Mesenchymal stem cell (in vitro differentiated cells and primary cell): ENCODE data around the gene PRKD1.

Experiments
- DNase-seq: peaks from one replicate; pipeline ENCODE4 v3.0.0-alpha.2; 2013
- H2AFZ ChIP-seq: one replicate; pipeline ENCODE4 v1.6.1; 2013; ENCODE audit warnings: low read depth, mild to moderate bottlenecking, control low read depth, inconsistent platforms, low read length, moderate library complexity
- H2AK5ac ChIP-seq: 2 replicates; pipeline ENCODE4 v1.6.1; 2013; ENCODE audit warnings: low read length, moderate library complexity, mild to moderate bottlenecking, inconsistent platforms; ENCODE audit not compliant: severe bottlenecking
- H2BK120ac ChIP-seq: one replicate; pipeline ENCODE4 v1.6.1; 2013; ENCODE audit warnings: low read depth, mild to moderate bottlenecking, inconsistent platforms, low read length, moderate library complexity
- H2BK12ac ChIP-seq, 2 experiments: one replicate each; pipeline ENCODE4 v1.6.1; 2013; ENCODE audit warnings: inconsistent platforms in 2 of 2, low read length in 2 of 2, mild to moderate bottlenecking in 2 of 2, moderate library complexity in 2 of 2, control low read depth in 1 of 2
- H2BK15ac ChIP-seq: one replicate; pipeline ENCODE4 v1.6.1; 2013; ENCODE audit warnings: mild to moderate bottlenecking, low read depth, inconsistent platforms; ENCODE audit not compliant: poor library complexity, severe bottlenecking
- H2BK5ac ChIP-seq: 2 replicates; pipeline ENCODE4 v1.6.1; 2013; ENCODE audit warnings: low read depth, mild to moderate bottlenecking, low read length, control low read depth, inconsistent platforms; ENCODE audit not compliant: poor library complexity, severe bottlenecking
- H3K14ac ChIP-seq, 2 experiments: one replicate each; pipeline ENCODE4 v1.6.1; 2013; ENCODE audit warnings: inconsistent platforms in 2 of 2, low read length in 2 of 2, control low read depth in 1 of 2, mild to moderate bottlenecking in 1 of 2, moderate library complexity in 1 of 2
- H3K18ac ChIP-seq, 2 experiments: one replicate each; pipeline ENCODE4 v1.6.1; 2013; ENCODE audit warnings: inconsistent platforms in 2 of 2, low read length in 2 of 2, control low read depth in 1 of 2, low read depth in 1 of 2, mild to moderate bottlenecking in 1 of 2
- H3K23ac ChIP-seq, 2 experiments: one replicate each; pipeline ENCODE4 v1.6.1; 2013; ENCODE audit warnings: inconsistent platforms in 2 of 2, low read length in 2 of 2, mild to moderate bottlenecking in 2 of 2, moderate library complexity in 2 of 2, control low read depth in 1 of 2
- H3K27ac ChIP-seq: 2 replicates; pipeline ENCODE4 v1.5.1; 2013; ENCODE audit warnings: mild to moderate bottlenecking, moderate library complexity, low read length, control low read depth, inconsistent platforms; ENCODE audit not compliant: poor library complexity, severe bottlenecking
- H3K27me3 ChIP-seq, 2 experiments: 2 replicates each; pipeline versions ENCODE4 v1.6.1 to v1.7.0; 2013; ENCODE audit warnings: low read length in 2 of 2, mild to moderate bottlenecking in 2 of 2, moderate library complexity in 2 of 2, control low read depth in 1 of 2, inconsistent platforms in 1 of 2; ENCODE audit not compliant: control insufficient read depth in 1 of 2, insufficient read depth in 1 of 2
- H3K36me3 ChIP-seq, 2 experiments: 2 replicates each; pipeline versions ENCODE4 v1.6.1 to v1.7.0; 2013; ENCODE audit warnings: low read length in 2 of 2, control low read depth in 1 of 2, inconsistent platforms in 1 of 2, low read depth in 1 of 2, mild to moderate bottlenecking in 1 of 2; ENCODE audit not compliant: insufficient read depth in 2 of 2, control insufficient read depth in 1 of 2
- H3K4ac ChIP-seq, 2 experiments: one replicate each; pipeline ENCODE4 v1.6.1; 2013; ENCODE audit warnings: inconsistent platforms in 2 of 2, low read length in 2 of 2, mild to moderate bottlenecking in 2 of 2, moderate library complexity in 2 of 2, control low read depth in 1 of 2, low read depth in 1 of 2
- H3K4me1 ChIP-seq: 2 replicates; pipeline ENCODE4 v1.6.1; 2013; ENCODE audit warnings: low read depth, low read length, control low read depth; ENCODE audit not compliant: control insufficient read depth, insufficient read depth
- H3K4me2 ChIP-seq: 2 replicates; pipeline ENCODE4 v1.6.1; 2013; ENCODE audit warnings: low read length, mild to moderate bottlenecking, inconsistent platforms; ENCODE audit not compliant: poor library complexity, severe bottlenecking
- H3K4me3 ChIP-seq, 2 experiments: 2 replicates each; pipeline versions ENCODE4 v1.5.1 to v1.7.0; 2013; ENCODE audit warnings: low read length in 2 of 2, mild to moderate bottlenecking in 2 of 2, control low read depth in 1 of 2, low read depth in 1 of 2; ENCODE audit not compliant: insufficient read depth in 1 of 2
- H3K79me1 ChIP-seq: replicated peaks from 2 replicates; pipeline ENCODE4 v1.6.1; 2013; ENCODE audit warnings: mild to moderate bottlenecking, control low read depth, low read length, inconsistent platforms; ENCODE audit not compliant: poor library complexity, severe bottlenecking
- H3K9ac ChIP-seq: 2 replicates; pipeline ENCODE4 v1.7.0; 2013; ENCODE audit warnings: mild to moderate bottlenecking, low read length, moderate library complexity
- H3K9me3 ChIP-seq: 2 replicates; pipeline ENCODE4 v1.7.0; 2013; ENCODE audit warnings: mild to moderate bottlenecking, low read length; ENCODE audit not compliant: control insufficient read depth
- H4K8ac ChIP-seq: one replicate; pipeline ENCODE4 v1.6.1; 2013; ENCODE audit warnings: inconsistent platforms, mild to moderate bottlenecking, low read length, moderate library complexity
- H4K91ac ChIP-seq: one replicate; pipeline ENCODE4 v1.6.1; 2013; ENCODE audit warnings: mild to moderate bottlenecking, low read length, inconsistent platforms
- WGBS: methylation state at CpG from one replicate; pipeline ENCODE4 v1.1.7; 2013; ENCODE audit warnings: mixed read lengths; 5-methylcytosine and 5-hydroxymethylcytosine counted together

Gene PRKD1

GRCh38 chr14:29896354-29896821, 31.3 kb downstream of the PRKD1 start:
- H3K4me2 ChIP-seq: no peak overlapping the region
- DNase-seq: no peak
- H3K27me3 ChIP-seq: no peaks in the 10 kb centered on the region

DNA sequence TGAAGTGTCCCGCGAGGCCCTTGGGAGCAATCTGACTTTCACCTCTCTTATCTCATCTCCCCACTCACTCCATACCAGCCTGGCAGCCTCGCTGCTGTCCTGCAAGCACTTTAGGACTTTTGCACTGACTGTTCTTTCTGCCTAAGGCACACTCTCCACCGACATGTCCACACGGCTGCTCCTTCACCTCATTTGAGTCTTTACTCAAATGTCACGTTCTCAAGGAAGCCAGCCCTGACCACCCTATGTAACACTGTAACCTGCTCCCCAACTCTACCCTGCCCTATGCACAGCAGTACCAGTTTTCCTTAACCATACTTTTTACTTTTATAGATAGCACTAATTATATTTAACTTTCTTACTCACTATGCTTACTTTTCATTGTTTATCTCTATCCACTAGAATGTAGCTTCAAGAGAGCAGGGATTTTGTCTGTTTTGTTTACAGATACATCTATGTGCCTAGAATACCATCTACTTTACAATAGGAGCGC, 32.0 kb downstream of the PRKD1 start:
- H3K4me3 ChIP-seq: no peak overlapping the region
- peak; percentile 12 for DNase-seq
- no peak overlapping the region for H2BK15ac ChIP-seq
- H3K27me3 ChIP-seq: no peaks in the 10 kb centered on the region
- no peak overlapping the region for H2AFZ ChIP-seq
- no peak overlapping the region for H3K14ac ChIP-seq
- H2BK12ac ChIP-seq: no peak overlapping the region
- H4K91ac ChIP-seq: no peak overlapping the region
- no peak overlapping the region for H3K4me2 ChIP-seq
- no peaks in the 10 kb centered on the region for H3K4me1 ChIP-seq
- H4K8ac ChIP-seq: peak overlapping the region; percentile 45
- no peaks in the 10 kb centered on the region for H3K36me3 ChIP-seq
- H3K9me3 ChIP-seq: no peaks in the 10 kb centered on the region
- H3K23ac ChIP-seq: no peak overlapping the region
- no peak overlapping the region for H3K4ac ChIP-seq
- H3K79me1 ChIP-seq: peaks cover 5% of the 10 kb centered on the region
- H3K18ac ChIP-seq: peak overlapping the region in 1 of 2 experiments; percentile 5
- H2AK5ac ChIP-seq: no peak overlapping the region
- no peak overlapping the region for H3K9ac ChIP-seq
- H2BK5ac ChIP-seq: no peak overlapping the region
- WGBS: 85% methylated on average over 6 of the region's 7 CpGs
- H3K27ac ChIP-seq: no peak overlapping the region
- H2BK120ac ChIP-seq: no peak overlapping the region

More at GRCh38 chr14:29896354-29896821, 31.3 kb downstream of the PRKD1 start:
- Histone ChIP-seq H2BK12ac (no peak overlapping the region), H2AFZ (no peak overlapping the region), H3K36me3 (no peaks in the 10 kb centered on the region), H3K23ac (no peak overlapping the region), H2BK120ac (no peak overlapping the region), H3K4me3 (no peak overlapping the region), H4K91ac (no peak overlapping the region), H3K79me1 (peaks cover 5% of the 10 kb centered on the region), H3K9ac (no peak overlapping the region), H4K8ac (no peak overlapping the region), H3K27ac (no peak overlapping the region), H2BK15ac (no peak overlapping the region), H3K4ac (no peak overlapping the region), H3K18ac (no peak overlapping the region), H3K9me3 (no peaks in the 10 kb centered on the region), H2AK5ac (no peak overlapping the region), H3K4me1 (no peaks in the 10 kb centered on the region), H3K14ac (no peak overlapping the region), H2BK5ac (no peak overlapping the region)
- 93% methylated on average over 3 of the region's 4 CpGs for WGBS

GRCh38 chr14:29893989-29894388, 33.7 kb downstream of the PRKD1 start:
- no peak overlapping the region for H4K91ac ChIP-seq
- no peak overlapping the region for H3K27ac ChIP-seq
- H2BK5ac ChIP-seq: no peak overlapping the region
- no peak for DNase-seq
- peaks cover 5% of the 10 kb centered on the region for H3K79me1 ChIP-seq
- no peaks in the 10 kb centered on the region for H3K9me3 ChIP-seq
- H3K36me3 ChIP-seq: no peaks in the 10 kb centered on the region
- no peaks in the 10 kb centered on the region for H3K27me3 ChIP-seq
- H2BK120ac ChIP-seq: no peak overlapping the region
- H3K14ac ChIP-seq: no peak overlapping the region
- no peak overlapping the region for H3K9ac ChIP-seq
- H4K8ac ChIP-seq: no peak overlapping the region
- no peaks in the 10 kb centered on the region for H3K4me1 ChIP-seq
- H2AK5ac ChIP-seq: no peak overlapping the region
- peak overlapping the region; percentile 16 for H3K4me2 ChIP-seq
- no peak overlapping the region for H3K23ac ChIP-seq
- H3K18ac ChIP-seq: no peak overlapping the region
- WGBS: 92% methylated on average over 3 of the region's 3 CpGs
- no peak overlapping the region for H3K4ac ChIP-seq
- no peak overlapping the region for H2AFZ ChIP-seq
- H3K4me3 ChIP-seq: no peak overlapping the region
- H2BK12ac ChIP-seq: no peak overlapping the region
- no peak overlapping the region for H2BK15ac ChIP-seq

DNA sequence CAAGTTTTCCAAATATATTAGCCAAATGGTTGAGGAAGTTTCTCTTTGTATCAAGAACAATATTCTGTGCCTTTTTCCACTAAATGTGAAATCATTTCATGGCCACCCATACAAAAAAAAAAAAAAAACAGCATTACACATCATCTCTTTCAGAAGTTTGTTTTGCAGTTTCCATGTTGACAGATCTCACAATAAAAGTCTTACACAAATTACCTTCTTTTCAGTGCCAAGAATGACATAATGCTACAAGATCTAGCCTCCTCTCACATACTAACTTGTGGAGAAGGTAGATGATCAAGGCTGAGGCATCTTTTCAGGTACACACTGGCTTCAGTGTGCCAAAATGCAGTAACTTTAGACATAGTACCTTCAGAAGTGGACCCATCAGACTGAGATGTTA, 35.3 kb downstream of the PRKD1 start:
- H2BK120ac ChIP-seq: no peak overlapping the region
- H3K18ac ChIP-seq: no peak overlapping the region
- no peak overlapping the region for H2AFZ ChIP-seq
- no peak overlapping the region for H3K4me2 ChIP-seq
- H3K36me3 ChIP-seq: no peaks in the 10 kb centered on the region
- H3K9ac ChIP-seq: no peak overlapping the region
- no peak overlapping the region for H4K91ac ChIP-seq
- H3K4me3 ChIP-seq: no peak overlapping the region
- H2AK5ac ChIP-seq: no peak overlapping the region
- no peak overlapping the region for H3K23ac ChIP-seq
- no peak overlapping the region for H4K8ac ChIP-seq
- H3K9me3 ChIP-seq: no peaks in the 10 kb centered on the region
- H2BK15ac ChIP-seq: no peak overlapping the region
- no peak overlapping the region for H2BK5ac ChIP-seq
- no peaks in the 10 kb centered on the region for H3K4me1 ChIP-seq
- no peak for DNase-seq
- H2BK12ac ChIP-seq: no peak overlapping the region
- H3K27me3 ChIP-seq: no peaks in the 10 kb centered on the region
- H3K4ac ChIP-seq: no peak overlapping the region
- no peak overlapping the region for H3K27ac ChIP-seq
- H3K79me1 ChIP-seq: peaks cover 6% of the 10 kb centered on the region
- H3K14ac ChIP-seq: no peak overlapping the region
